ENCODE results near the gene EXOC4. TPM values are rescaled to one million over a fixed set of nuclear protein-coding genes. Genes with fewer than 3 reads are reported as not detected.

The EXOC4 gene
- total RNA-seq, 1 experiment from 2014 or later: 75.8 TPM

DNA sequence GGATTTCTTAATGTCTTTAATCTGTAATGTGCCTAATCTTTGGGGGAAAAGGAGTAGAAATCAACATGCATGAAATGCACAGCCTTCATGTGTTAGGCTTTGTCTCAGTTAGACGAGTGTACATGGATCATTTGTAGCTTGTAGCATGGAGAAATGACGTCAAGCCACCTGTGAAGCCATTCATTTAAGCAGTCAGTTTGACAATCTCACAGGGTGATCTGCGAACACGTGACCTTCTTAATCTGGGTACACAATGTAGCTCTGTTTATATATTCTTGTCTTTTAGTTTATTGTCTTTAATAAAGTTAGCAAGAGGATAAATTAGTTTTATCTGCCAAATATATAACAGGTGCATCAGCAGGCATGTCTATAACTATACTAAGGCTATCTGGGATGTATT, 522.3 kb downstream of the EXOC4 start:
- H2AFZ ChIP-seq (ENCODE audit: low read length): no peak overlapping the region
- Mint-ChIP-seq H3K36me3 (ENCODE audit: insufficient read depth in 1 of 3, low read depth in 3 of 3) (peaks cover 10 to 12% (median 10%) of the 10 kb centered on the region in 3 experiments; a peak in 6 of 7 replicates), H3K27me3 (ENCODE audit: low read depth) (no peaks in the 10 kb centered on the region), H3K4me3 (no peak overlapping the region), H3K27ac (no peak overlapping the region), H3K9me3 (no peaks in the 10 kb centered on the region; a peak in 1 of 5 replicates), H3K4me1 (peaks cover 2% of the 10 kb centered on the region in 2 experiments; a peak in 1 of 4 replicates)
- no peak overlapping the region for H2AK5ac ChIP-seq (ENCODE audit: insufficient read length, low read length)
- no peak overlapping the region for H3K23ac ChIP-seq (ENCODE audit: insufficient read length, low read depth, low read length)
- H3K4ac ChIP-seq (ENCODE audit: low read depth, low read length): no peak overlapping the region
- no peak overlapping the region for H2BK20ac ChIP-seq (ENCODE audit: low read depth, low read length, poor library complexity, severe bottlenecking)
- no peak overlapping the region for H3K27ac ChIP-seq (ENCODE audit: insufficient read length, low read depth, low read length)
- H3K18ac ChIP-seq (ENCODE audit: insufficient read length, low read depth, low read length): no peak overlapping the region
- no peak overlapping the region for H3T11ph ChIP-seq (ENCODE audit: low read length)
- H3K79me2 ChIP-seq (ENCODE audit: insufficient read depth, low read length): no peaks in the 10 kb centered on the region
- H2BK12ac ChIP-seq (ENCODE audit: insufficient read length, low read depth, low read length): no peak overlapping the region
- no peak overlapping the region for H2BK5ac ChIP-seq (ENCODE audit: insufficient read length, low read length)
- TF ChIP-seq, protein P1, sequence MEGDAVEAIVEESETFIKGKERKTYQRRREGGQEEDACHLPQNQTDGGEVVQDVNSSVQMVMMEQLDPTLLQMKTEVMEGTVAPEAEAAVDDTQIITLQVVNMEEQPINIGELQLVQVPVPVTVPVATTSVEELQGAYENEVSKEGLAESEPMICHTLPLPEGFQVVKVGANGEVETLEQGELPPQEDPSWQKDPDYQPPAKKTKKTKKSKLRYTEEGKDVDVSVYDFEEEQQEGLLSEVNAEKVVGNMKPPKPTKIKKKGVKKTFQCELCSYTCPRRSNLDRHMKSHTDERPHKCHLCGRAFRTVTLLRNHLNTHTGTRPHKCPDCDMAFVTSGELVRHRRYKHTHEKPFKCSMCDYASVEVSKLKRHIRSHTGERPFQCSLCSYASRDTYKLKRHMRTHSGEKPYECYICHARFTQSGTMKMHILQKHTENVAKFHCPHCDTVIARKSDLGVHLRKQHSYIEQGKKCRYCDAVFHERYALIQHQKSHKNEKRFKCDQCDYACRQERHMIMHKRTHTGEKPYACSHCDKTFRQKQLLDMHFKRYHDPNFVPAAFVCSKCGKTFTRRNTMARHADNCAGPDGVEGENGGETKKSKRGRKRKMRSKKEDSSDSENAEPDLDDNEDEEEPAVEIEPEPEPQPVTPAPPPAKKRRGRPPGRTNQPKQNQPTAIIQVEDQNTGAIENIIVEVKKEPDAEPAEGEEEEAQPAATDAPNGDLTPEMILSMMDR (conservative IDR thresholded peaks at IDR 0.05): no peak
- H4K91ac ChIP-seq (ENCODE audit: insufficient read length, low read depth, low read length): no peak overlapping the region
- H3K56ac ChIP-seq (ENCODE audit: insufficient read length, low read depth, low read length): no peak overlapping the region
- H3K14ac ChIP-seq (ENCODE audit: insufficient read depth, low read length): no peak overlapping the region
- no peak overlapping the region for H3K9ac ChIP-seq (ENCODE audit: extremely low read depth, insufficient read length, low read length)
- no peak overlapping the region for H4K5ac ChIP-seq (ENCODE audit: insufficient read length, low read depth, low read length)
- no peak overlapping the region for H2BK15ac ChIP-seq (ENCODE audit: low read depth, low read length)
- no peaks in the 10 kb centered on the region for H3K27me3 ChIP-seq (ENCODE audit: insufficient read depth, low read length)
- no CpG with 5 or more reads among the region's 4 CpGs for WGBS (ENCODE audit: extremely low coverage, insufficient read length, low lambda C conversion rate)
- DNase-seq: no peak
- no peaks in the 10 kb centered on the region for H3K9me3 ChIP-seq (ENCODE audit: control insufficient read depth, low read depth, low read length)
- no peaks in the 10 kb centered on the region for H3K23me2 ChIP-seq (ENCODE audit: insufficient read length, low read depth, low read length, poor library complexity, severe bottlenecking)
- no peaks in the 10 kb centered on the region for H3K79me1 ChIP-seq (ENCODE audit: insufficient read depth, low read depth, low read length, poor library complexity, severe bottlenecking)
- no peaks in the 10 kb centered on the region for H3K4me1 ChIP-seq (ENCODE audit: insufficient read depth, low read length)
- H4K8ac ChIP-seq (replicated peaks; ENCODE audit: insufficient read length, low read depth, low read length): no peak overlapping the region
- no peak overlapping the region for H2BK120ac ChIP-seq (ENCODE audit: low read depth, low read length, poor library complexity, severe bottlenecking)
- H4K20me1 ChIP-seq (ENCODE audit: control insufficient read depth, insufficient read depth, insufficient read length): no peaks in the 10 kb centered on the region
- H3K4me2 ChIP-seq (ENCODE audit: insufficient read depth, insufficient read length, low read length): no peak overlapping the region
